GM12878 (cell line): ENCODE data around the gene NELL1. TPM values are rescaled to one million over a fixed set of nuclear protein-coding genes. Genes with fewer than 3 reads are reported as not detected.

Experiments used
- ATAC-seq: fragments of 200-7000 bp; cut with Tn5 transposase; 3 replicates; pipeline ENCODE4 v1.9.1; 2020; ENCODE audit warnings: mild to moderate bottlenecking, moderate library complexity
- BruUV-seq: library from RNA; stranded (reverse); fragments of 400-500 nt; replicated peaks from 2 replicates; lab custom pipeline; 2021; lab: Mats Ljungman, UMichigan
- CTCF ChIA-PET: fragments of 300-600 bp; sonication (Branson Sonifier 250); formaldehyde crosslinking; extraction: SDS; loops from one replicate; lab custom pipeline; 2021; ENCODE audit warnings: inconsistent platforms; lab: Yijun Ruan, JAX
- POLR2A ChIA-PET: fragments of 350-600 bp; formaldehyde crosslinking; extraction: SDS; loops from one replicate; lab custom pipeline; 2021; ENCODE audit warnings: inconsistent platforms; lab: Charles Lee
- RAD21 ChIA-PET: fragments of 300-600 bp; sonication (Branson Sonifier 250); formaldehyde crosslinking; loops from one replicate; lab custom pipeline; 2023; ENCODE audit warnings: antibody characterized with exemption; ENCODE audit not compliant: unreplicated experiment; lab: Charles Lee
- SMC1A ChIA-PET: fragments of 300-600 bp; sonication (Branson Sonifier 250); formaldehyde crosslinking; loops from one replicate; lab custom pipeline; 2023; ENCODE audit not compliant: unreplicated experiment, uncharacterized antibody; lab: Charles Lee
- DNase-seq: peaks from one replicate; pipeline ENCODE4 v3.0.0-alpha.2; 2011; ENCODE audit warnings: low read depth, low spot score
- FAIRE-seq: peaks from 3 replicates; lab custom pipeline; 2011; peaks lifted over from hg19 to GRCh38; lab: Jason Lieb, UNC
- H2AFZ ChIP-seq: 2 replicates; pipeline ENCODE4 v1.6.0; 2011; ENCODE audit warnings: low read depth, low read length, control low read depth; ENCODE audit not compliant: control insufficient read depth
- H3K27ac ChIP-seq: 2 replicates; pipeline ENCODE4 v1.5.1; 2011; ENCODE audit warnings: control low read depth; ENCODE audit not compliant: control insufficient read depth, insufficient read depth
- H3K27me3 ChIP-seq, 2 experiments: replicated peaks in 1 of 2; 2 replicates each; pipeline versions ENCODE4 v1.6.0 to v1.6.1; 2011; ENCODE audit warnings: low read length in 1 of 2; ENCODE audit not compliant: control insufficient read depth in 2 of 2, insufficient read depth in 2 of 2
- H3K36me3 ChIP-seq, 2 experiments: 2 replicates each; pipeline ENCODE4 v1.5.1; 2011; ENCODE audit warnings: low read length in 1 of 2; ENCODE audit not compliant: control insufficient read depth in 2 of 2, insufficient read depth in 2 of 2
- H3K4me1 ChIP-seq: 2 replicates; pipeline ENCODE4 v1.6.1; 2011; ENCODE audit warnings: mild to moderate bottlenecking, low read length, moderate library complexity, mixed read lengths; ENCODE audit not compliant: control insufficient read depth, insufficient read depth
- H3K4me2 ChIP-seq: 2 replicates; pipeline ENCODE4 v1.6.0; 2011; ENCODE audit warnings: control low read depth; ENCODE audit not compliant: control insufficient read depth, insufficient read depth
- H3K4me3 ChIP-seq: fragments of 200-600 bp; sonication (generic); 2 replicates; pipeline ENCODE4 v1.5.1; 2016
- H3K79me2 ChIP-seq: 2 replicates; pipeline ENCODE4 v1.6.0; 2011; ENCODE audit warnings: low read length; ENCODE audit not compliant: control insufficient read depth, insufficient read depth
- H3K9ac ChIP-seq: 2 replicates; pipeline ENCODE4 v1.8.0; 2011; ENCODE audit warnings: low read length, control low read depth, mixed read lengths; ENCODE audit not compliant: control insufficient read depth, insufficient read depth
- H3K9me3 ChIP-seq: replicated peaks from 3 replicates; pipeline ENCODE4 v1.5.1; 2011; ENCODE audit warnings: mild to moderate bottlenecking, low read length; ENCODE audit not compliant: control insufficient read depth, insufficient read depth
- H4K20me1 ChIP-seq: 2 replicates; pipeline ENCODE4 v1.6.0; 2011; ENCODE audit not compliant: control insufficient read depth, insufficient read depth
- ASH2L ChIP-seq: fragments of 300-600, 200-600 bp; sonication (generic); IDR thresholded peaks from 2 replicates; pipeline ENCODE4 v1.6.1; 2017; ENCODE audit warnings: low read depth, mild to moderate bottlenecking, borderline replicate concordance
- ATF7 ChIP-seq: fragments of 450-650 bp; IDR thresholded peaks from 2 replicates; pipeline ENCODE4 v1.6.1; 2016; ENCODE audit warnings: low read depth, mild to moderate bottlenecking
- CBFB ChIP-seq: IDR thresholded peaks from 2 replicates; pipeline ENCODE4 v1.6.1; 2016; ENCODE audit warnings: antibody characterized with exemption, low read depth
- CHD1 ChIP-seq: IDR thresholded peaks from 2 replicates; pipeline ENCODE4 v1.6.1; 2012; ENCODE audit warnings: low read depth, low read length, improper control_type of control experiment
- EGR1 ChIP-seq, 2 experiments: IDR thresholded peaks; 1 replicate in 1 of 2; 2 replicates in 1 of 2; pipeline ENCODE4 v1.6.1; 2011 to 2012; ENCODE audit warnings: low read depth in 2 of 2, low read length in 2 of 2, borderline replicate concordance in 1 of 2, mild to moderate bottlenecking in 1 of 2, moderate library complexity in 1 of 2
- HDAC2 ChIP-seq: fragments of 200-600 bp; sonication (generic); IDR thresholded peaks from 2 replicates; pipeline ENCODE4 v1.6.1; 2017
- IKZF1 ChIP-seq: fragments of 450-650 bp; conservative IDR thresholded peaks from 2 replicates; pipeline ENCODE4 v1.6.1; 2017; ENCODE audit warnings: antibody characterized with exemption, mild to moderate bottlenecking
- JUND ChIP-seq: IDR thresholded peaks from 2 replicates; pipeline ENCODE4 v1.6.1; 2012; ENCODE audit warnings: low read depth, mild to moderate bottlenecking, low read length, improper control_type of control experiment, moderate library complexity
- LARP7 ChIP-seq: fragments of 450-650 bp; IDR thresholded peaks from 2 replicates; pipeline ENCODE4 v1.6.1; 2017; ENCODE audit warnings: mild to moderate bottlenecking
- NBN ChIP-seq: fragments of 450-650 bp; IDR thresholded peaks from 2 replicates; pipeline ENCODE4 v1.6.1; 2016
- PAX5 ChIP-seq: IDR thresholded peaks from 2 replicates; pipeline ENCODE4 v1.6.1; 2011; ENCODE audit warnings: low read depth, low read length, borderline replicate concordance
- TARDBP ChIP-seq: IDR thresholded peaks from 2 replicates; pipeline ENCODE4 v1.6.1; 2016; ENCODE audit warnings: borderline replicate concordance
- ZBTB40 ChIP-seq: fragments of 450-650 bp; IDR thresholded peaks from 2 replicates; pipeline ENCODE4 v1.6.1; 2016; ENCODE audit warnings: mild to moderate bottlenecking, moderate library complexity, borderline replicate concordance
- ZNF217 ChIP-seq: fragments of 450-650 bp; IDR thresholded peaks from 2 replicates; pipeline ENCODE4 v1.6.1; 2017; ENCODE audit warnings: antibody characterized with exemption, mild to moderate bottlenecking
- WGBS: methylation state at CpG from one replicate; pipeline ENCODE4 v1.1.6; 2016; ENCODE audit warnings: low lambda C conversion rate; ENCODE audit not compliant: insufficient replicate concordance, insufficient coverage; ENCODE audit errors: missing lambda C conversion rate; 5-methylcytosine and 5-hydroxymethylcytosine counted together
- in situ Hi-C: fragments of 300-500 bp; cut with MboI; formaldehyde crosslinking; loops from 9 replicates; pipeline ENCODE4 v1.14.3; 2018; ENCODE audit warnings: mixed read lengths
- intact Hi-C: fragments of 100-400 bp; cut with micrococcal nuclease; formaldehyde crosslinking; loops from one replicate; pipeline ENCODE4 v1.14.2; 2022; ENCODE audit not compliant: unreplicated experiment
- polyA plus RNA-seq, 11 experiments: library from polyadenylated mRNA; depleted of rRNA in 4 of 11; unstranded in 6 of 11; stranded (reverse) in 5 of 11; fragments of >200 nt; fragmentation: Nextera tagmentation in 4 of 11; fragmentation: Illumina TruSeq in 1 of 11; extraction: Ambion mirVana in 4 of 11; extraction: Trizol in 1 of 11; gene quantifications; 1 replicate in 1 of 11; 2 replicates in 10 of 11; pipeline versions ENCODE4 v1.2.1 to v1.2.3, GENCODE V29; 2011 to 2016; ENCODE audit warnings: inconsistent platforms in 2 of 11, missing spikeins in 2 of 11, low read depth in 1 of 11
- total RNA-seq, 4 experiments: library from RNA; depleted of rRNA in 3 of 4; stranded (reverse); fragments of >200 nt in 3 of 4; fragmentation: Illumina TruSeq in 1 of 4; extraction: Trizol in 1 of 4; gene quantifications; 2 replicates each; pipeline versions ENCODE4 v1.2.1 to v1.2.3, GENCODE V29; 2013 to 2021
- TF ChIP-seq, protein P1 (sequence below): fragments of 450-650 bp; IDR thresholded peaks from 2 replicates; pipeline ENCODE4 v1.6.1; 2017; ENCODE audit warnings: antibody characterized with exemption, mild to moderate bottlenecking, moderate library complexity

NELL1 gene
- total and polyA plus RNA-seq, 10 of the 15 experiments (the other 5 are each of a cell fraction or from before 2014, with no cell fraction given) = 0.02 to 0.12 TPM; not detected in 8

DNA sequence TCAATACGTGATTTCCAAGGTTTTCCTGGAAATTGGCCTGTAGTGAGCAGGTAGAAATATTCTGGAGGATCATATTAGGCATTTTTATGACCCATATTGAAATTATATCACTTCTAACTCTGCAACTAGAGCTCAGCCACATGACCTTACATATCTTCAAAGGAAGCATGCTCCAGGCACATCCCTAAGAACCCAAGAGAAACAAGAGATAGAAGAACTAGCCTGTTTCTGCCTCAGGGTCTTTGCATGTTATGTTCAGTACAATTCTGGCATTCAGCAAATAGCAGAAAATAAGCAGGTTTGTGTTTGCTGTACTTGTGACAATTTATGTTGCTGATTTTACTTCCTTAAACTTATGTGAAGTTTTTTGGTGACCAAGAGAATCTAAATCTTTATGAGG is 859.8 kb downstream of the NELL1 start:
- SMC1A ChIA-PET = no interaction called here
- TF ChIP-seq, protein P1, sequence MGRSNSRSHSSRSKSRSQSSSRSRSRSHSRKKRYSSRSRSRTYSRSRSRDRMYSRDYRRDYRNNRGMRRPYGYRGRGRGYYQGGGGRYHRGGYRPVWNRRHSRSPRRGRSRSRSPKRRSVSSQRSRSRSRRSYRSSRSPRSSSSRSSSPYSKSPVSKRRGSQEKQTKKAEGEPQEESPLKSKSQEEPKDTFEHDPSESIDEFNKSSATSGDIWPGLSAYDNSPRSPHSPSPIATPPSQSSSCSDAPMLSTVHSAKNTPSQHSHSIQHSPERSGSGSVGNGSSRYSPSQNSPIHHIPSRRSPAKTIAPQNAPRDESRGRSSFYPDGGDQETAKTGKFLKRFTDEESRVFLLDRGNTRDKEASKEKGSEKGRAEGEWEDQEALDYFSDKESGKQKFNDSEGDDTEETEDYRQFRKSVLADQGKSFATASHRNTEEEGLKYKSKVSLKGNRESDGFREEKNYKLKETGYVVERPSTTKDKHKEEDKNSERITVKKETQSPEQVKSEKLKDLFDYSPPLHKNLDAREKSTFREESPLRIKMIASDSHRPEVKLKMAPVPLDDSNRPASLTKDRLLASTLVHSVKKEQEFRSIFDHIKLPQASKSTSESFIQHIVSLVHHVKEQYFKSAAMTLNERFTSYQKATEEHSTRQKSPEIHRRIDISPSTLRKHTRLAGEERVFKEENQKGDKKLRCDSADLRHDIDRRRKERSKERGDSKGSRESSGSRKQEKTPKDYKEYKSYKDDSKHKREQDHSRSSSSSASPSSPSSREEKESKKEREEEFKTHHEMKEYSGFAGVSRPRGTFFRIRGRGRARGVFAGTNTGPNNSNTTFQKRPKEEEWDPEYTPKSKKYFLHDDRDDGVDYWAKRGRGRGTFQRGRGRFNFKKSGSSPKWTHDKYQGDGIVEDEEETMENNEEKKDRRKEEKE = no peak
- TF ChIP-seq LARP7 (no peak), PAX5 (no peak), NBN (no peak), ZBTB40 (no peak), HDAC2 (no peak), IKZF1 (no peak), CBFB (no peak), ASH2L (no peak), CHD1 (no peak), ZNF217 (no peak), TARDBP (no peak), ATF7 (no peak), EGR1 (IDR thresholded peaks at IDR 0.05; ENCODE audit: borderline replicate concordance in 1 of 2, low read depth in 2 of 2, low read length in 2 of 2) (no peak), JUND (no peak)
- H3K4me2 ChIP-seq = no peak overlapping the region
- H3K9me3 ChIP-seq = no peaks in the 10 kb centered on the region
- no peaks in the 10 kb centered on the region for H3K27me3 ChIP-seq
- no peak overlapping the region for H3K4me3 ChIP-seq
- DNase-seq (no peak), ATAC-seq (no peak), FAIRE-seq (no peak)
- no peaks in the 10 kb centered on the region for H3K4me1 ChIP-seq
- H3K27ac ChIP-seq = no peak overlapping the region
- H3K9ac ChIP-seq = no peak overlapping the region
- H4K20me1 ChIP-seq = no peaks in the 10 kb centered on the region
- 0% methylated on average over 1 of the region's 1 CpG for WGBS
- no peak overlapping the region for H2AFZ ChIP-seq
- RAD21 ChIA-PET = no interaction called here
- POLR2A ChIA-PET = no interaction called here
- in situ Hi-C loops = no loop called here
- H3K36me3 ChIP-seq = no peaks in the 10 kb centered on the region
- no peaks in the 10 kb centered on the region for H3K79me2 ChIP-seq
- intact Hi-C loops = no loop called here
- CTCF ChIA-PET = interaction anchor here (1.5 kb wide), 1 partner anchor 18 kb away, joined by 4 read pairs; no protein-coding TSS in a partner anchor
- no TSS peak for BruUV-seq
